Activated CD4-positive, CD25-positive, alpha-beta regulatory T cell treated with anti-CD3 and anti-CD28 coated beads, Interleukin-2, amount 50 U/mL, for 16 hours (primary cell): Measurements from ENCODE around the gene CAPN1.

ENCODE experiments used
- DNase-seq: peaks from one replicate; pipeline ENCODE4 v3.0.0-alpha.2; 2020; ENCODE audit warnings: low read depth, low spot score

The CAPN1 gene

DNA sequence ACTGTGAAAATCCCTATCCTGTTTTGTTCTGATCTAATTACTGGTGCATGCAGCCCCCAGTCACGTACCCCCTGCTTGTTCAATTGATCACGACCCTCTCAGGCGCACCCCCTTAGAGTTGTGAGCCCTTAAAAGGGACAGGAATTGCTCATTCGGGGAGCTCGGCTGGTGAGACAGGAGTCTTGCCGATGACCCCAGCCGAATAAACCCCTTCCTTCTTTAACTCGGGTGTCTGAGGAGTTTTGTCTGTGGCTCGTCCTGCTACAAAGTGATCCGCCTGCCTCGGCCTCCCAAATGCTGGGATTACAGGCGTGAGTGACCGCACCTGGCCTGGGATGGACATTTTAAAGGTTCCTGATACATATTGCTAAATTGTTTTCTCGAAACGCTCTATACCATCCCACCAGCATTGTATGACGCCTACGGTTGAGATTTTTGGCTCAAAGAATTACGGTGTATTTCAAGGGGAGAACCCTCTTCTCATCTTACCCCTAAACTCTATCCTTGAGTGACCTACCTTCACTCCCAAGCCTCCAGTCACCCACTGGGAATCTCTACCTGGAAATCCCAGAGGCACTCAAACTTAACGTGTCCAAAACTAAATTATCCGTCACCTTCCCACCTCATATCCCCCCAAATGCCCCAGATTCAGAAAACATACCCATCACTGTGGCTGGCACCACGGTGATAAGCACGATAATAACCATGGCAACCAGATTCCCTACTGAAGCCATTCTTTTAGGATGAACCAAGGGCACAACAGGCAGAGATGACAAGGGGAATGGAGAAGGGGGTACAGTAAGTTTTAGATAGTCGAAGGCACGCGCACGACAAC lies 79.2 kb downstream of the CAPN1 start:
- DNase-seq: no peak
